IPS-20b (cell line): Measurements from ENCODE around the gene VSTM5.

ENCODE experiments used
- H3K27ac ChIP-seq: one replicate; pipeline ENCODE4 v1.5.1; 2013; ENCODE audit warnings: low read length
- H3K27me3 ChIP-seq: 2 replicates; pipeline ENCODE4 v1.6.1; 2013; ENCODE audit warnings: mild to moderate bottlenecking, low read length, inconsistent platforms; ENCODE audit not compliant: insufficient read depth
- H3K36me3 ChIP-seq: 2 replicates; pipeline ENCODE4 v1.6.1; 2013; ENCODE audit warnings: low read depth, mild to moderate bottlenecking, inconsistent platforms, low read length, moderate library complexity; ENCODE audit not compliant: insufficient read depth
- H3K4me1 ChIP-seq: 2 replicates; pipeline ENCODE4 v1.6.1; 2013; ENCODE audit warnings: mild to moderate bottlenecking, control low read depth, inconsistent platforms, low read length, moderate library complexity; ENCODE audit not compliant: insufficient read depth
- H3K4me3 ChIP-seq: 2 replicates; pipeline ENCODE4 v1.5.1; 2013; ENCODE audit warnings: mild to moderate bottlenecking, low read length, inconsistent platforms
- H3K9ac ChIP-seq: 2 replicates; pipeline ENCODE4 v1.6.1; 2013; ENCODE audit warnings: low read depth, mild to moderate bottlenecking, inconsistent platforms, low read length, moderate library complexity
- H3K9me3 ChIP-seq: 2 replicates; pipeline ENCODE4 v1.6.1; 2013; ENCODE audit warnings: mild to moderate bottlenecking, low read depth, low read length, inconsistent platforms; ENCODE audit not compliant: insufficient read depth

Gene VSTM5

GRCh38 chr11:93858121-93858775, 7.8 kb upstream of the VSTM5 start:
- no peak overlapping the region for H3K4me3 ChIP-seq
- H3K27ac ChIP-seq: no peak overlapping the region
- H3K9ac ChIP-seq: no peak overlapping the region
- H3K9me3 ChIP-seq: no peaks in the 10 kb centered on the region
- no peaks in the 10 kb centered on the region for H3K36me3 ChIP-seq
- peaks cover 15% of the 10 kb centered on the region; the same call in 1 of the 2 replicates for H3K4me1 ChIP-seq
- H3K27me3 ChIP-seq: no peaks in the 10 kb centered on the region

GRCh38 chr11:93857413-93858120, 7.1 kb upstream of the VSTM5 start:
- Histone ChIP-seq H3K36me3 (no peaks in the 10 kb centered on the region), H3K9me3 (no peaks in the 10 kb centered on the region), H3K27ac (no peak overlapping the region), H3K27me3 (no peaks in the 10 kb centered on the region), H3K9ac (no peak overlapping the region), H3K4me3 (no peak overlapping the region), H3K4me1 (peaks cover 15% of the 10 kb centered on the region; the same call in 1 of the 2 replicates)

- Histone ChIP-seq H3K27ac (no peak overlapping the region), H3K4me1 (peaks cover 4% of the 10 kb centered on the region; the same call in 1 of the 2 replicates), H3K36me3 (no peaks in the 10 kb centered on the region), H3K27me3 (no peaks in the 10 kb centered on the region; the same call in 1 of the 2 replicates), H3K9ac (no peak overlapping the region), H3K4me3 (no peak overlapping the region), H3K9me3 (no peaks in the 10 kb centered on the region)
Observed at GRCh38 chr11:93852242-93852641, 1.8 kb upstream of the VSTM5 start.

GRCh38 chr11:93849751-93850593, 446 bp downstream of the VSTM5 start:
- Histone ChIP-seq H3K9me3 (no peaks in the 10 kb centered on the region), H3K4me3 (peak overlapping the region; percentile 48; the same call in 1 of the 2 replicates), H3K27ac (no peak overlapping the region), H3K4me1 (no peaks in the 10 kb centered on the region), H3K9ac (no peak overlapping the region), H3K36me3 (no peaks in the 10 kb centered on the region), H3K27me3 (no peaks in the 10 kb centered on the region; the same call in 1 of the 2 replicates)

- Histone ChIP-seq H3K27ac (no peak overlapping the region), H3K27me3 (no peaks in the 10 kb centered on the region; the same call in 1 of the 2 replicates)
Observed at GRCh38 chr11:93849201-93849600, 1.2 kb downstream of the VSTM5 start.

GRCh38 chr11:93846411-93846810, 4.0 kb downstream of the VSTM5 start:
- Histone ChIP-seq H3K27me3 (no peaks in the 10 kb centered on the region; the same call in 1 of the 2 replicates), H3K27ac (no peak overlapping the region), H3K9ac (no peak overlapping the region), H3K4me1 (no peaks in the 10 kb centered on the region), H3K36me3 (no peaks in the 10 kb centered on the region), H3K9me3 (no peaks in the 10 kb centered on the region), H3K4me3 (no peak overlapping the region)

More at GRCh38 chr11:93849201-93849600, 1.2 kb downstream of the VSTM5 start:
- no peaks in the 10 kb centered on the region for H3K9me3 ChIP-seq
- no peak overlapping the region for H3K4me3 ChIP-seq
- H3K9ac ChIP-seq: no peak overlapping the region
- H3K36me3 ChIP-seq: no peaks in the 10 kb centered on the region
- no peaks in the 10 kb centered on the region for H3K4me1 ChIP-seq

GRCh38 chr11:93845181-93846092, 5.0 kb downstream of the VSTM5 start:
- H3K4me3 ChIP-seq: no peak overlapping the region
- H3K9me3 ChIP-seq: no peaks in the 10 kb centered on the region
- H3K27ac ChIP-seq: no peak overlapping the region
- no peak overlapping the region for H3K9ac ChIP-seq
- H3K36me3 ChIP-seq: no peaks in the 10 kb centered on the region
- H3K4me1 ChIP-seq: no peaks in the 10 kb centered on the region
- no peaks in the 10 kb centered on the region for H3K27me3 ChIP-seq

GRCh38 chr11:93844568-93844967, 5.8 kb downstream of the VSTM5 start:
- Histone ChIP-seq H3K9ac (no peak overlapping the region), H3K4me1 (no peaks in the 10 kb centered on the region), H3K27ac (no peak overlapping the region), H3K27me3 (no peaks in the 10 kb centered on the region), H3K4me3 (no peak overlapping the region), H3K36me3 (no peaks in the 10 kb centered on the region), H3K9me3 (no peaks in the 10 kb centered on the region)

GRCh38 chr11:93843906-93844305, 6.5 kb downstream of the VSTM5 start:
- Histone ChIP-seq H3K27me3 (no peaks in the 10 kb centered on the region), H3K4me1 (no peaks in the 10 kb centered on the region), H3K36me3 (no peaks in the 10 kb centered on the region), H3K4me3 (no peak overlapping the region), H3K9me3 (no peaks in the 10 kb centered on the region), H3K9ac (no peak overlapping the region), H3K27ac (no peak overlapping the region)

GRCh38 chr11:93842461-93842860, 8.0 kb downstream of the VSTM5 start:
- H3K27ac ChIP-seq: no peak overlapping the region
- H3K27me3 ChIP-seq: no peaks in the 10 kb centered on the region
- H3K9ac ChIP-seq: no peak overlapping the region
- H3K4me1 ChIP-seq: no peaks in the 10 kb centered on the region
- no peaks in the 10 kb centered on the region for H3K9me3 ChIP-seq
- no peak overlapping the region for H3K4me3 ChIP-seq
- no peaks in the 10 kb centered on the region for H3K36me3 ChIP-seq

- H3K27me3 ChIP-seq: no peaks in the 10 kb centered on the region
- H3K36me3 ChIP-seq: no peaks in the 10 kb centered on the region
- no peak overlapping the region for H3K4me3 ChIP-seq
- H3K4me1 ChIP-seq: no peaks in the 10 kb centered on the region
- H3K9ac ChIP-seq: no peak overlapping the region
- no peaks in the 10 kb centered on the region for H3K9me3 ChIP-seq
- H3K27ac ChIP-seq: no peak overlapping the region
Observed at GRCh38 chr11:93842034-93842433, 8.4 kb downstream of the VSTM5 start.
